Measurements from ENCODE around the gene TBC1D8.
"Not testable (repeated sequence)": the region's sequence is repeated elsewhere in the genome, so short reads cannot be mapped to it uniquely, and the experiment has no call there.

The TBC1D8 gene

GRCh38 chr2:101167532-101167931 is 16.4 kb upstream of the TBC1D8 start:
- H3K4me3 ChIP-seq (ENCODE audit: low read depth, low read length); DNase-seq (ENCODE audit: low read depth): not testable (repeated sequence)

DNA sequence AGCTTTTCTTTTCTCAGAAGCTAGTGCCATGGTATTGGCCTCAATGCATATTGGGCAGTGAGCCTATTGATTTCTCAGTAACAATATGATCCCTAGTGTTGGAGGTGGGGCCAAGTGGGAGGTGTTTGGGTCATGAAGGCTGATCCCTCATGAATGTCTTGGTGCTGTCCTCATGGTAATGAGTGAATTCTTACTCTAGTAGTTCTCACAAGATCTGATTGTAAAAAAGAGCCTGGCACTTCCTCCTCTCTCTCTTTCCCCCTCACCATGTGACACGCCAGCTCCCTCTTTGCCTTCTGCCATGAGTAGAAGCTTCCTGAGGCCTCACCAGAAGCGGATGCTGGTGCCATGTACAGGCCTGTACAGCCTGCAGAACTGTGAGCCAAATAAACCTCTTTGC is 12.8 kb upstream of the TBC1D8 start:
- no peak for DNase-seq (ENCODE audit: low read depth)
- no peak overlapping the region for H3K4me3 ChIP-seq (ENCODE audit: low read depth, low read length)

- no peak for DNase-seq (ENCODE audit: low read depth)
- no peak overlapping the region for H3K4me3 ChIP-seq (ENCODE audit: low read depth, low read length)
Measured at GRCh38 chr2:101162561-101163330, 11.6 kb upstream of the TBC1D8 start.

- no peak for DNase-seq (ENCODE audit: low read depth)
- H3K4me3 ChIP-seq (ENCODE audit: low read depth, low read length) = no peak overlapping the region
Measured at GRCh38 chr2:101161658-101162057, 10.5 kb upstream of the TBC1D8 start.

- H3K4me3 ChIP-seq (ENCODE audit: low read depth, low read length) = no peak overlapping the region
- DNase-seq (ENCODE audit: low read depth) = no peak
Measured at GRCh38 chr2:101160454-101160853, 9.3 kb upstream of the TBC1D8 start.

GRCh38 chr2:101159526-101159925 is 8.3 kb upstream of the TBC1D8 start:
- no peak for DNase-seq (ENCODE audit: low read depth)
- no peak overlapping the region for H3K4me3 ChIP-seq (ENCODE audit: low read depth, low read length)

- DNase-seq (ENCODE audit: low read depth) = no peak
Measured at GRCh38 chr2:101157272-101157671, 6.1 kb upstream of the TBC1D8 start.

GRCh38 chr2:101153787-101154186 is 2.6 kb upstream of the TBC1D8 start:
- H3K4me3 ChIP-seq (ENCODE audit: low read depth, low read length) = no peak overlapping the region
- no peak for DNase-seq (ENCODE audit: low read depth)

More at GRCh38 chr2:101157272-101157671, 6.1 kb upstream of the TBC1D8 start:
- no peak overlapping the region for H3K4me3 ChIP-seq (ENCODE audit: low read depth, low read length)

- no peak for DNase-seq (ENCODE audit: low read depth)
- H3K4me3 ChIP-seq (ENCODE audit: low read depth, low read length) = no peak overlapping the region
Measured at GRCh38 chr2:101153077-101153707, 2.0 kb upstream of the TBC1D8 start.

GRCh38 chr2:101152272-101153076 is 1.3 kb upstream of the TBC1D8 start:
- H3K4me3 ChIP-seq (ENCODE audit: low read depth, low read length) = peak overlapping the region; percentile 69
- no peak for DNase-seq (ENCODE audit: low read depth)

- DNase-seq (ENCODE audit: low read depth) = no peak
- H3K4me3 ChIP-seq (ENCODE audit: low read depth, low read length) = peak overlapping the region; percentile 69
Measured at GRCh38 chr2:101151859-101152271, 683 bp upstream of the TBC1D8 start.

GRCh38 chr2:101150306-101151145 is 656 bp downstream of the TBC1D8 start:
- no peak for DNase-seq (ENCODE audit: low read depth)
- H3K4me3 ChIP-seq (ENCODE audit: low read depth, low read length) = peak overlapping the region; percentile 69

- no peak for DNase-seq (ENCODE audit: low read depth)
- peak overlapping the region; percentile 69 for H3K4me3 ChIP-seq (ENCODE audit: low read depth, low read length)
Measured at GRCh38 chr2:101149241-101150192, 1.7 kb downstream of the TBC1D8 start.

- no peak for DNase-seq (ENCODE audit: low read depth)
- no peak overlapping the region for H3K4me3 ChIP-seq (ENCODE audit: low read depth, low read length)
Measured at GRCh38 chr2:101148777-101149176, 2.4 kb downstream of the TBC1D8 start.

- DNase-seq (ENCODE audit: low read depth) = no peak
- H3K4me3 ChIP-seq (ENCODE audit: low read depth, low read length) = no peak overlapping the region
Measured at GRCh38 chr2:101147971-101148370, 3.2 kb downstream of the TBC1D8 start.

- DNase-seq (ENCODE audit: low read depth) = no peak
- no peak overlapping the region for H3K4me3 ChIP-seq (ENCODE audit: low read depth, low read length)
Measured at GRCh38 chr2:101147062-101147461, 4.1 kb downstream of the TBC1D8 start.

DNA sequence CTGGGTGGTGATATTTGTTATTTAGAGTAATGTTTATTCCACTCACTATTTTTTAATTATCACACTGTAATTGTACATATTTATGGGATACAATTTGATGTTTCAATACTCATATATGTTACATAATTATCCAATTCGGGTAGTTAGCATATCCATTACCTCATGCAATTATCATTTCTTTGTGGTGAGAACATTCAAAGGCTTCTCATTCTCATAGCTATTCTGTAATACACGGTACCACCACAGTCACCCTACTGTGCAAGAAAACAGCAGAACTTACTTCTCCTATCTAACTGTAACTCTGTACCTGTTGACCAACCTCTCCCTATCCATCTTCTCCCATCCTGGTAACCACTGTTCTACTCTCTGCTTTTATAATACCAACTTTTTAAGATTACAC is 4.6 kb downstream of the TBC1D8 start:
- no peak for DNase-seq (ENCODE audit: low read depth)
- no peak overlapping the region for H3K4me3 ChIP-seq (ENCODE audit: low read depth, low read length)

DNA sequence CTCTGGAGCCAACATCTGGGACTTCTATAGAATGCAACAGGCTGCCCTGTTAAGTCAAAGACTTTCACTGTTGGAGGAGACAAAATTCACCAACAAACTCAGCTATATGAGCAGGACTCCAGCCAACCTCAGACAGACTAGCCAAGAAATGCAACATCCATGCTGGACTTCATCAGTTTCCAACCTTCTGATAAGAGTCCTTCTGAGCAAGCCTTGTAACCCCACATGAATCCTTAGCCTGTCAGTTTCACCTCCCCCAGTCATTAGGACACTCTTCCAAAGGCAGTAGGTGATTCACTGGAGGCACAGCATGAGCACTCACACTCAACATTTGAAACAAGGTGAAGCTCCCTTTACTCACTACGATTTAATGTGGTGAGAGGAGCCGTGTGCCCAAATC is 5.8 kb downstream of the TBC1D8 start:
- DNase-seq (ENCODE audit: low read depth) = no peak
- H3K4me3 ChIP-seq (ENCODE audit: low read depth, low read length) = no peak overlapping the region

Data from skeletal muscle cell (primary cell).